ENCODE measurements around the gene PGAP2. TPM values are rescaled to one million over a fixed set of nuclear protein-coding genes. Genes with fewer than 3 reads are reported as not detected.
A peak's percentile ranks its signal among the peaks of the same experiment; 100 is the strongest.

The PGAP2 gene
- total RNA-seq, 1 experiment from 2014 or later, result 53.6 TPM

GRCh38 chr11:3853899-3854659 lies 45.7 kb downstream of the PGAP2 start:
- CTCF ChIA-PET, result interaction anchor here (0.7 to 3.6 kb wide), 22 partner anchors 11 to 219 kb away, joined by 3 to 80 read pairs (median 7); partner anchors contain the start of gene RHOG
- H3K36me3 Mint-ChIP-seq (ENCODE audit: insufficient read depth, unreplicated experiment), result peaks cover 14% of the 10 kb centered on the region
- no peaks in the 10 kb centered on the region for H3K9me3 Mint-ChIP-seq (ENCODE audit: unreplicated experiment)
- TF ChIP-seq CTCF (IDR thresholded peaks at IDR 0.05; ENCODE audit: insufficient read depth in 1 of 2, low read depth in 1 of 2, low read length in 1 of 2, severe bottlenecking in 1 of 2, unreplicated experiment in 1 of 2), result no peak
- H3K4me1 ChIP-seq, result peaks cover 15% of the 10 kb centered on the region
- H3K4me1 Mint-ChIP-seq (ENCODE audit: low read depth, unreplicated experiment), result peaks cover 27% of the 10 kb centered on the region
- no peak overlapping the region for H3K4me3 ChIP-seq (ENCODE audit: low read depth, low read length)
- BruUV-seq (replicated peaks), result no TSS peak
- no peaks in the 10 kb centered on the region for H3K27me3 Mint-ChIP-seq (ENCODE audit: insufficient read depth, unreplicated experiment)
- H3K9me3 ChIP-seq, result no peaks in the 10 kb centered on the region
- H3K36me3 ChIP-seq (ENCODE audit: control insufficient read depth, insufficient read depth, low read length), result no peaks in the 10 kb centered on the region
- intact Hi-C loops (cut with micrococcal nuclease; ENCODE audit: unreplicated experiment), result loop anchor here (1.0 kb wide), 3 partner anchors 105 to 218 kb away; no protein-coding TSS in a partner anchor
- POLR2A ChIA-PET, result interaction anchor here (0.8 to 2.6 kb wide), 4 partner anchors 13 to 207 kb away, joined by 3 to 11 read pairs (median 6); partner anchors contain the start of gene RHOG
- no peak for DNase-seq
- H3K27ac Mint-ChIP-seq (ENCODE audit: unreplicated experiment), result peak overlapping the region; percentile 69
- H3K27me3 ChIP-seq (replicated peaks; ENCODE audit: control insufficient read depth, insufficient read depth, low read length), result no peaks in the 10 kb centered on the region
- H3K4me3 Mint-ChIP-seq (ENCODE audit: unreplicated experiment), result peak overlapping the region; percentile 84

GRCh38 chr11:3854660-3854976 lies 46.3 kb downstream of the PGAP2 start:
- no peak for TF ChIP-seq CTCF (IDR thresholded peaks at IDR 0.05; ENCODE audit: insufficient read depth in 1 of 2, low read depth in 1 of 2, low read length in 1 of 2, severe bottlenecking in 1 of 2, unreplicated experiment in 1 of 2)
- DNase-seq, result no peak
- CTCF ChIA-PET, result interaction anchor here (0.6 to 3.6 kb wide), 30 partner anchors 10 to 1831 kb away, joined by 3 to 80 read pairs (median 6); partner anchors contain the start of gene RHOG
- intact Hi-C loops (cut with micrococcal nuclease; ENCODE audit: unreplicated experiment), result loop anchor here (1.0 kb wide), 3 partner anchors 105 to 218 kb away; no protein-coding TSS in a partner anchor
- Mint-ChIP-seq H3K36me3 (ENCODE audit: insufficient read depth, unreplicated experiment) (peaks cover 12% of the 10 kb centered on the region), H3K9me3 (ENCODE audit: unreplicated experiment) (no peaks in the 10 kb centered on the region), H3K27me3 (ENCODE audit: insufficient read depth, unreplicated experiment) (no peaks in the 10 kb centered on the region), H3K4me1 (ENCODE audit: low read depth, unreplicated experiment) (peaks cover 25% of the 10 kb centered on the region), H3K4me3 (ENCODE audit: unreplicated experiment) (peak overlapping the region; percentile 84), H3K27ac (ENCODE audit: unreplicated experiment) (peak overlapping the region; percentile 69)
- Histone ChIP-seq H3K4me3 (ENCODE audit: low read depth, low read length) (no peak overlapping the region), H3K27me3 (replicated peaks; ENCODE audit: control insufficient read depth, insufficient read depth, low read length) (no peaks in the 10 kb centered on the region), H3K36me3 (ENCODE audit: control insufficient read depth, insufficient read depth, low read length) (no peaks in the 10 kb centered on the region), H3K9me3 (no peaks in the 10 kb centered on the region), H3K4me1 (peaks cover 15% of the 10 kb centered on the region)
- POLR2A ChIA-PET, result interaction anchor here (0.8 to 2.6 kb wide), 6 partner anchors 13 to 206 kb away, joined by 3 to 11 read pairs (median 5); partner anchors contain the start of gene RHOG
- no TSS peak for BruUV-seq (replicated peaks)

GRCh38 chr11:3854977-3855807 lies 46.8 kb downstream of the PGAP2 start, which contains the start of gene STIM1:
TSS of gene STIM1 (plus strand) at chr11:3855664. CDS start at chr11:3856271, 607 bp downstream.
- Histone ChIP-seq H3K36me3 (ENCODE audit: control insufficient read depth, insufficient read depth, low read length) (no peaks in the 10 kb centered on the region), H3K4me1 (peaks cover 15% of the 10 kb centered on the region), H3K27me3 (replicated peaks; ENCODE audit: control insufficient read depth, insufficient read depth, low read length) (no peaks in the 10 kb centered on the region), H3K4me3 (ENCODE audit: low read depth, low read length) (peak within 1 kb of the TSS; percentile 92), H3K9me3 (no peaks in the 10 kb centered on the region)
- BruUV-seq (replicated peaks), result TSS peak; percentile 64
- intact Hi-C loops (cut with micrococcal nuclease; ENCODE audit: unreplicated experiment), result loop anchor here (1.0 kb wide), 5 partner anchors 22 to 217 kb away; no protein-coding TSS in a partner anchor
- Mint-ChIP-seq H3K27ac (ENCODE audit: unreplicated experiment) (peak within 1 kb of the TSS; percentile 69), H3K27me3 (ENCODE audit: insufficient read depth, unreplicated experiment) (no peaks in the 10 kb centered on the region), H3K4me1 (ENCODE audit: low read depth, unreplicated experiment) (peaks cover 25% of the 10 kb centered on the region), H3K9me3 (ENCODE audit: unreplicated experiment) (no peaks in the 10 kb centered on the region), H3K36me3 (ENCODE audit: insufficient read depth, unreplicated experiment) (peaks cover 12% of the 10 kb centered on the region), H3K4me3 (ENCODE audit: unreplicated experiment) (peak within 1 kb of the TSS; percentile 84)
- CTCF ChIA-PET, result interaction anchor here (0.6 to 3.6 kb wide), 36 partner anchors 9 to 1830 kb away, joined by 3 to 80 read pairs (median 5); partner anchors contain the start of gene RHOG
- peak; percentile 93 to 94 for TF ChIP-seq CTCF (IDR thresholded peaks at IDR 0.05; ENCODE audit: insufficient read depth in 1 of 2, low read depth in 1 of 2, low read length in 1 of 2, severe bottlenecking in 1 of 2, unreplicated experiment in 1 of 2)
- POLR2A ChIA-PET, result interaction anchor here (0.6 to 2.6 kb wide), 9 partner anchors 11 to 218 kb away, joined by 3 to 11 read pairs (median 4); partner anchors contain the start of gene RHOG
- peak; percentile 93 to 98 for DNase-seq
